ENCODE data around the gene P2RY14.

GRCh38 chr3:151301787-151302186 lies 23.4 kb upstream of the P2RY14 start:
- TF ChIP-seq SIN3A (IDR thresholded peaks at IDR 0.05; ENCODE audit: borderline replicate concordance, insufficient read depth, low read length) (no peak), TAF1 (IDR thresholded peaks at IDR 0.05; ENCODE audit: borderline replicate concordance, insufficient read depth, low read length) (no peak)
